GM12864 (cell line): ENCODE measurements around the gene GALNT5.

Experiments used
- DNase-seq: peaks from one replicate; pipeline ENCODE4 v3.0.0-alpha.2; 2011; ENCODE audit warnings: low read depth
- H3K4me3 ChIP-seq: 2 replicates; pipeline ENCODE4 v1.5.1; 2011; ENCODE audit warnings: mild to moderate bottlenecking, low read depth, low read length, control low read depth
- TF ChIP-seq, protein P1 (sequence below): IDR thresholded peaks from 2 replicates; pipeline ENCODE4 v1.5.1; 2011; ENCODE audit warnings: low read depth, mild to moderate bottlenecking, moderate library complexity, low read length, control low read depth, inconsistent platforms; ENCODE audit errors: missing control alignments

The GALNT5 gene

DNA sequence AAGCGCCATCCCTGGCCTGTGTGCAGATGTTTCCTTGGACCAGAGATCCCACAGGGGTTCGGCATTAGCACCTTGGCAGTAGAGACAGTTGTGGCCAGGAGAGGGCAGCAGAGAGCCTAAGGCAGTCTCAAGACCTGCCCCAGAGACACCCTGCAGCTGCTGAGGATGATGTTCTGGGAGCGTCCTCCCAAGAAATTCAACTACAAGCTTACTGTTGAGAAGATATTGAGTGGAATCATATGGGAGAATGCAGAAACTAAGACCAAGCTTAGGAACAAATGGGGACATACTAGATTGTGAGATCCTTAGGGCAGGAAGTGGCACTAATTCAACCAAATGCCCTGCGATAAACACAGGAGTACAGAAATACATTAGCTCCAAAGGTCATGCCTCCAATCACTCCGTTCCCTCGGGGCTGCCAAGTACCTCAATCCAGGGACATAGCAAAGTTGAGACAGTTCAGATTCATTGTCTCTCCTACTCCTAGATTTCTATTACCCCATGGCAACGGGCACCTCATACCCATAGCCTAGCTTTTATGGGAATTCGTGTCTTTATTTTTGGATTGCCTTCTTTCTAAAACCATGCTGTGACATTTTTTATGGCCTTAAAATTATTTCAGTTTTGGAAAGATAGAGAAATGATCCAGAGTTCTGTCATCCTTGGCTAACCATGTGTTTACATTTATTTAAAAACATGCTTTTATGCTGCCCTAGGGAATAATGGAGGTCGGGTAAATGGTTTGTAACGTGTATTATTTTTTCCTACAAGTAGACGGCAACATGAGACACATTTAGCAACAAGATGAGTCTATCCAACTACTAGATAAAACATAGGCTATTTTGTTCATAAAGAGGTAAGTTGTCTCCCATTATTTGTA, 70.4 kb downstream of the GALNT5 start:
- TF ChIP-seq, protein P1, sequence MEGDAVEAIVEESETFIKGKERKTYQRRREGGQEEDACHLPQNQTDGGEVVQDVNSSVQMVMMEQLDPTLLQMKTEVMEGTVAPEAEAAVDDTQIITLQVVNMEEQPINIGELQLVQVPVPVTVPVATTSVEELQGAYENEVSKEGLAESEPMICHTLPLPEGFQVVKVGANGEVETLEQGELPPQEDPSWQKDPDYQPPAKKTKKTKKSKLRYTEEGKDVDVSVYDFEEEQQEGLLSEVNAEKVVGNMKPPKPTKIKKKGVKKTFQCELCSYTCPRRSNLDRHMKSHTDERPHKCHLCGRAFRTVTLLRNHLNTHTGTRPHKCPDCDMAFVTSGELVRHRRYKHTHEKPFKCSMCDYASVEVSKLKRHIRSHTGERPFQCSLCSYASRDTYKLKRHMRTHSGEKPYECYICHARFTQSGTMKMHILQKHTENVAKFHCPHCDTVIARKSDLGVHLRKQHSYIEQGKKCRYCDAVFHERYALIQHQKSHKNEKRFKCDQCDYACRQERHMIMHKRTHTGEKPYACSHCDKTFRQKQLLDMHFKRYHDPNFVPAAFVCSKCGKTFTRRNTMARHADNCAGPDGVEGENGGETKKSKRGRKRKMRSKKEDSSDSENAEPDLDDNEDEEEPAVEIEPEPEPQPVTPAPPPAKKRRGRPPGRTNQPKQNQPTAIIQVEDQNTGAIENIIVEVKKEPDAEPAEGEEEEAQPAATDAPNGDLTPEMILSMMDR, result peak; percentile 98
- peak; percentile 60 for DNase-seq
- no peak overlapping the region for H3K4me3 ChIP-seq

DNA sequence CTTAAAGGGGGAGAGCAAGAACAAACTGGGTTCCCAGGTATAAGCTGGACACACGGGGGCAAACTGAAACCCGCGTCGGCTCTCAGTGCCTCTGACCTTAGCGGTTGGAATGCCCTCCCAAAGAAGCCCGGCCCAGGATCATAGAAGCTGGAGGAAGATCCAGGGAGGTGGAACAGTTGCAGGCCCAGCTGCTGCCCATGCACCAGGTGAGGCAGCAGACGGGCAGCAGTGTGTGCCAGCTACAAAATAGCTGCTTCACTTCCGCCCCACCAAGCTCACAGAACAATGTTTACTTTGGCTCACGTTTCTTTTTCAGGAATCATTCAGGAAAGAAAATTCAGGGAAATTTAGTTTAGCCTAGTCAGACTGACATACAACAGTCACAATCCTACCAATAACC, 72.0 kb downstream of the GALNT5 start:
- TF ChIP-seq, protein P1, result no peak
- H3K4me3 ChIP-seq, result no peak overlapping the region
- no peak for DNase-seq

DNA sequence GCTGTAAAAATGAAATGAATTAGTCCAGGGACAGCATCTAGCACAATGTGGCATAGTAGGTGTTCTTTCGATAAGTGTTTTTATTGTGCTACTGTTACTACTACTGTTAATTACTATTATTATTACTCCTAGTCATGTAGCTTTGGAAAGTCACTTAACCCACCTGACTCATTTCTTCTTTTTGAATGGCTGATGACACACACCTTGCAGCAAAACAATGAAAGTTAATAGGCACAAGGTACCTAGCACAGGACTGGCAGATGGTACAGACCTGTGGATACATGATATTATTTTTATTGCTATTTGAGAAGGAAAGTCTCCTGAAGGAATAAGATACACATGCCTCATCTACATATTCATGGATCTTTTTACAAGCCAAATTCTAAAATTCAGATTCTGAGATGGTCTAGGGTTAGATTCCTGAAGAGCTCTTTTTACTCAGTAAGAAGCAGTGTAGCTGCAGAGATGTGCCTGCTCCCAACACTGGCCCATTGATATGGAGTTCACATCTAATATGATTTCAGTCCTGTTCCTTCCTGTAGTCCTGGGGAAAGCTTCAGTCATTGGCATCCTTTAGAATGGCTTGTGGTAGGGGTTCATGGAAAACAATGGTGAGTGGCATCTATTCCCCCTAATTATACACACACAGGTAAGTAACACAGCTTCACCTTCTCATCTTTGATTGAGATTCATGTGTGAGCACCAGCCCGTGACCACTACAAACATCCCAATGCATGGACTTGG, 76.0 kb downstream of the GALNT5 start:
- DNase-seq, result no peak
- H3K4me3 ChIP-seq, result no peak overlapping the region
- TF ChIP-seq, protein P1, result no peak

DNA sequence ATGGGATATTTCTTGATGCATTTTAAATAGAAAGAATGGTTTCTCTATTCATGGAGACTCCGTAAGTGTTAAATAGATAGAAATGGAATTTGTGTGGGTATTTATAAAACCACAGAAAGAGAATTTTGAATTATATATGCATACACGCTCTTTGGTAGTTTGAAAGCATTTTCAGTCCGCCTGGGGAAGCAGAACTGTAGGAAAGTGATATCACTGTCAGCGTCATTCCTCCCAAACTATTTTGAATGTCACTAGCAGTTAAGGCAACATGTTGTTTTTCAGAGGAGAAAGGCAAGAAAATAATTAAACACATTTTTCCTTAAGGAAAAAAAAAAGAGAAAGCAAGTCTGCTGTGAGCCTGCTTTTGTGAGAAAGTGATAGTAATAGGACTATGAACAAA, 76.8 kb downstream of the GALNT5 start:
- no peak for DNase-seq
- TF ChIP-seq, protein P1, result no peak
- no peak overlapping the region for H3K4me3 ChIP-seq

DNA sequence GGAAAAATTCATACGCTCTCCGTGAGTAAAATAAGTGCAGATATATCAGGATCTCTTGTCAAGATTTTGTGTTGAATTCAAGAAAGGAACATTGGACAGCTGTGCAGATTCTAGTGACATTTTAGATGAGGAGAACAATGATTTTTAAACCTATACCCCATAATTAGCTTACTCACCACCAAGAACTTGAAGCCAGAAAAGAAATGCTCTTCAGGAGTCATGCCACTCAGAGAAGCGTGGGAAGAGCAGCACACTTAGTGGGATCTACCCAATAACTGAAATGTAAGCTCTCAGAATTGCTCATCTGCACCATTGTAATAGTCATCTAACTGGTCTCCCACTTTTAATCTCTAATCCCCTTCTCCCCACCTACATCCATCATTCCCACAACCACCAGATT, 77.3 kb downstream of the GALNT5 start:
- no peak for DNase-seq
- TF ChIP-seq, protein P1, result no peak
- no peak overlapping the region for H3K4me3 ChIP-seq

DNA sequence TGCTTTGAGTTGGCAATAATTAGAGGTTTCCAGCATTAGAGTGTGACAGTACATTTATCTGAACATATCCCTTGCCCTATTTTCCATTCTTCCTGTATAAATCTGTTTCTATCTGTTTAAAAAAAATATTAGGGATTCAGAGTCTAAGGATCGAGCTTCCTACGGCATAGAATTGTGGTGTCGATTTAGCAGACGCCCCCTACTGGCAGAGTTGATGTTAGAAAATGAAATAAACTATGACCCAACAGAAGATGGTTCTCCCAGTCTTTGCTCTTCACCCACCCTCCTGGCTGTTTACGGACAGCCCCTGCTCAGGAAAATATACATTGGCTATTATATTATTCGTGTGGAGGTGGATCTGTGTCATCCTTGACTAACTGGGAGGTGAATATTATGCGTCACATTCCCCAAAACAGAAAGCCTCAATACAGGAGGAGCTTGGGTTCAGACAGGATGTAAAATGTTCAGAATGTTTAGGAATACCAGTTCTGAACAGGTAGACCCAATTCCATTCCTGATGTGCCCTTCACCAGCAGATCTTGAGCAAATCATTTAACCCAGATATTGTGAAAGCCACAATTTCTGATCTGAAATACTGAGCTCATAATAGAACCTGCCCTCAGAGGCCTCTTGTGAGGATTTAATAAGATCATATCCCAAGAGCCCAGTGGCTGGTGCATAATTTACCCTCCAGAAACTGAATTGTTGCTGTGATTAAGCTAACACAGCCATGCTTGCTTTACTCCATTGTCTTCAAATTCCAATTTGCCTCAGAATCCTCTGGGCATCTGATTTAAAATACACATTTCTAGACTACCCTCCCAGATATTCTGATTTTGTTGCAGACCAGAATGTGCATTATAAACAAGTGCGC, 78.9 kb downstream of the GALNT5 start:
- peak; percentile 10 for DNase-seq

More for the DNA sequence above, 78.9 kb downstream of the GALNT5 start:
- TF ChIP-seq, protein P1, result peak; percentile 73
- H3K4me3 ChIP-seq, result no peak overlapping the region
